Gastroesophageal sphincter (tissue), 3 donors: ENCODE data around the gene ALOX12.

Experiments
- EP300 ChIP-seq: sonication (generic); formaldehyde crosslinking; IDR thresholded peaks from one replicate; pipeline ENCODE4 v1.6.1; 2017; ENCODE audit warnings: antibody characterized with exemption, mild to moderate bottlenecking
- POLR2A ChIP-seq, 2 donors: fragments of 450-650 bp; IDR thresholded peaks; one replicate each; pipeline ENCODE4 v1.6.1; 2017; ENCODE audit warnings: antibody characterized with exemption in 2 of 2, mild to moderate bottlenecking in 2 of 2, moderate library complexity in 1 of 2
- POLR2AphosphoS5 ChIP-seq: sonication (generic); formaldehyde crosslinking; IDR thresholded peaks from one replicate; pipeline ENCODE4 v1.6.1; 2017; ENCODE audit warnings: antibody characterized with exemption
- TF ChIP-seq, protein P1 (sequence below), 4 experiments: fragments of 200-600 bp in 2 of 4; fragments of 450-650 bp in 2 of 4; sonication (generic) in 1 of 4; IDR thresholded peaks; one replicate each; pipeline ENCODE4 v1.5.1; 2017 to 2019; ENCODE audit warnings: antibody characterized with exemption in 4 of 4, mild to moderate bottlenecking in 2 of 4, moderate library complexity in 2 of 4

DNA sequence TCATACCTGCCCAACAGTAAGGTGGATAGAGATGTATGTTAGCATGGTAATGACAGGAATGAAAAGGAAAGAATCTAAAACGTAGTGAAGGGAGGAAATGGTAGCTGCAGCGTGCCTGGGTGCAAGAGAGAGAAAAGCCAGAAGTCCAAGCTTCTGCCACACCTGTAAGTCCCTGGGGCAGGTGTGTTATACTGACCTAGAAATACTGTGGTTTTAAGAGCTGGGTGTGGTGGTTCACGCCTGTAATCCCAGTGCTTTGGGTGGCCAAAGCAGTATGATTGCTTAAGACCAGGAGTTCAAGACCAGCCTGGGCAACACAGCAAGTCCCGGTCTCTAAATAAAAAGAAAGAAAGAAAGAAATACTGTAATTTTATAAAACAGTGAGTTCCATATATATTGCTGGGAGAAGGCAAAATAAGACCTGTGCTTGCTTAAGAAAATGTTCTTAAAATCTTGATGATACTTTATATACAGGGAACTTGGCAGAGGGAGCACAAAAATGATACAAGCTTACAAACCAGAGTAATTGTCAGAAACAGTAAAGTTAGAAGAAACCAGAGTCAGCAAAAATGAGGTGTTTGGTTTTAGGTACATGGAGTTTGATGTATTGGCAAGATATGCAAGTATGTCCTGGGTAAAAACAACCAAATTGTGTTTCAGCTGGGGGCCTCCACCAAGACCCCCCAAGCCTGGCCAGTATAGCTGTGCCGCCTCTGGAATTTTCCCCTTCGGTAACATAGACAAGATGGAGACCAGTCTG, 6.6 kb downstream of the ALOX12 start:
- TF ChIP-seq POLR2AphosphoS5 (no peak), POLR2A (IDR thresholded peaks at IDR 0.05) (no peak), EP300 (no peak)
- TF ChIP-seq, protein P1, sequence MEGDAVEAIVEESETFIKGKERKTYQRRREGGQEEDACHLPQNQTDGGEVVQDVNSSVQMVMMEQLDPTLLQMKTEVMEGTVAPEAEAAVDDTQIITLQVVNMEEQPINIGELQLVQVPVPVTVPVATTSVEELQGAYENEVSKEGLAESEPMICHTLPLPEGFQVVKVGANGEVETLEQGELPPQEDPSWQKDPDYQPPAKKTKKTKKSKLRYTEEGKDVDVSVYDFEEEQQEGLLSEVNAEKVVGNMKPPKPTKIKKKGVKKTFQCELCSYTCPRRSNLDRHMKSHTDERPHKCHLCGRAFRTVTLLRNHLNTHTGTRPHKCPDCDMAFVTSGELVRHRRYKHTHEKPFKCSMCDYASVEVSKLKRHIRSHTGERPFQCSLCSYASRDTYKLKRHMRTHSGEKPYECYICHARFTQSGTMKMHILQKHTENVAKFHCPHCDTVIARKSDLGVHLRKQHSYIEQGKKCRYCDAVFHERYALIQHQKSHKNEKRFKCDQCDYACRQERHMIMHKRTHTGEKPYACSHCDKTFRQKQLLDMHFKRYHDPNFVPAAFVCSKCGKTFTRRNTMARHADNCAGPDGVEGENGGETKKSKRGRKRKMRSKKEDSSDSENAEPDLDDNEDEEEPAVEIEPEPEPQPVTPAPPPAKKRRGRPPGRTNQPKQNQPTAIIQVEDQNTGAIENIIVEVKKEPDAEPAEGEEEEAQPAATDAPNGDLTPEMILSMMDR (IDR thresholded peaks at IDR 0.05), result no peak
